ENCODE results near the gene RUNDC1.

GRCh38 chr17:43015579-43015978 is 35.2 kb downstream of the RUNDC1 start:
- TF ChIP-seq, protein P1, sequence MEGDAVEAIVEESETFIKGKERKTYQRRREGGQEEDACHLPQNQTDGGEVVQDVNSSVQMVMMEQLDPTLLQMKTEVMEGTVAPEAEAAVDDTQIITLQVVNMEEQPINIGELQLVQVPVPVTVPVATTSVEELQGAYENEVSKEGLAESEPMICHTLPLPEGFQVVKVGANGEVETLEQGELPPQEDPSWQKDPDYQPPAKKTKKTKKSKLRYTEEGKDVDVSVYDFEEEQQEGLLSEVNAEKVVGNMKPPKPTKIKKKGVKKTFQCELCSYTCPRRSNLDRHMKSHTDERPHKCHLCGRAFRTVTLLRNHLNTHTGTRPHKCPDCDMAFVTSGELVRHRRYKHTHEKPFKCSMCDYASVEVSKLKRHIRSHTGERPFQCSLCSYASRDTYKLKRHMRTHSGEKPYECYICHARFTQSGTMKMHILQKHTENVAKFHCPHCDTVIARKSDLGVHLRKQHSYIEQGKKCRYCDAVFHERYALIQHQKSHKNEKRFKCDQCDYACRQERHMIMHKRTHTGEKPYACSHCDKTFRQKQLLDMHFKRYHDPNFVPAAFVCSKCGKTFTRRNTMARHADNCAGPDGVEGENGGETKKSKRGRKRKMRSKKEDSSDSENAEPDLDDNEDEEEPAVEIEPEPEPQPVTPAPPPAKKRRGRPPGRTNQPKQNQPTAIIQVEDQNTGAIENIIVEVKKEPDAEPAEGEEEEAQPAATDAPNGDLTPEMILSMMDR (conservative IDR thresholded peaks at IDR 0.05; ENCODE audit: low read length), result no peak
- no peak for TF ChIP-seq EZH2phosphoT487 (IDR thresholded peaks at IDR 0.05; ENCODE audit: borderline replicate concordance)

Data from Loucy (cell line).